NCI-H1417 treated with DMSO at 0.1 percent for 48 hours (cell line): ENCODE measurements around the gene PTK6.
"Not testable (repeated sequence)": the region's sequence is repeated elsewhere in the genome, so short reads cannot be mapped to it uniquely, and the experiment has no call there.

Source experiments
- DNase-seq: peaks from one replicate; lab custom pipeline; 2025; lab: John Stamatoyannopoulos, UW

The PTK6 gene

DNA sequence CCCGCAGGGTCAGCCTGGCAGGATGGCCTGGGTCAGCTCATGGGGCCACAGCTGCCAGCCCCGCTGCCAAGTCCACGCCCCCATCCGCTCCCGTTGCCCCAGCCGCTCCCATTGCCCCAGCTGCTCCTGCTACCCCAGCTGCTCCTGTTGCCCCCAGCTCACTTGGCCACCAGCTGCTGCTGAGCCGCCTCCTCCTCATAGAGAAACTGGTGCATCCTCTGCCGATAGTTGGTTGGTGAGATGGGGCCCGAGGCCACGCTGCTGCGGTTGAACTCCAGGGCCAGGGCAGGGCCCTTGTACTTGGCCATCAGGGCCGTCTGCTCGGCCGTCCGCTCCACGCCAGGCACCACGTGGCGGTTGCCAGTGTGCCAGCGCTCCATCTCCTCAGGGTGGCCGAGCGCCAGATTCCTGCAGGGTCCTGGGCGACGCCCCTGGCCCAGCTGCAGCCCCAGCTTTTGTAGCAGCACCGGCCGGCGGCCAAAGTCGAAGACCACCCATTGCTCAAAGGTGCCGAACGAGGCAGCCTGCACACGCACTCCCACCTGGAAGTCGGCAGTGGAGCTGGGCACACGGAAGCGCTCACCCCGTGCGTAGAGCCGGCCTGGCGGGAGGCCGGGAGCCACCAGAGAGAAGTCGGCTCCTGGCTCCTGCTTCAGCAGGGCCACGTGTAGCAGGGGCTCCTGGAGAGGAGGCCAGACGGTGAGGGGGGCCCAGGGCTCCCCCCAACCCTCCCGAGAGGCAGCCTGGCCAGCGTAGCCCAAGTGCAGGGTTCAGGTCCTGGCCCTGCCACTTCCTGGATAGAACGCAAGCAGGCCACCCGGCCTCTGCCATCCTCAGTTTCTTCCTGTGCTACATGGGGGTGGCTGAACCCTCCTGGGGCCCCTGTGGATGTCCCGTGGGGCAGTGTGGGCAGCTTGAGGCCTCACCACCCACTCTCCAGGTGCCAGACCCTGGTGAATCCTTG, 32.1 kb upstream of the PTK6 start:
- DNase-seq = no peak

DNA sequence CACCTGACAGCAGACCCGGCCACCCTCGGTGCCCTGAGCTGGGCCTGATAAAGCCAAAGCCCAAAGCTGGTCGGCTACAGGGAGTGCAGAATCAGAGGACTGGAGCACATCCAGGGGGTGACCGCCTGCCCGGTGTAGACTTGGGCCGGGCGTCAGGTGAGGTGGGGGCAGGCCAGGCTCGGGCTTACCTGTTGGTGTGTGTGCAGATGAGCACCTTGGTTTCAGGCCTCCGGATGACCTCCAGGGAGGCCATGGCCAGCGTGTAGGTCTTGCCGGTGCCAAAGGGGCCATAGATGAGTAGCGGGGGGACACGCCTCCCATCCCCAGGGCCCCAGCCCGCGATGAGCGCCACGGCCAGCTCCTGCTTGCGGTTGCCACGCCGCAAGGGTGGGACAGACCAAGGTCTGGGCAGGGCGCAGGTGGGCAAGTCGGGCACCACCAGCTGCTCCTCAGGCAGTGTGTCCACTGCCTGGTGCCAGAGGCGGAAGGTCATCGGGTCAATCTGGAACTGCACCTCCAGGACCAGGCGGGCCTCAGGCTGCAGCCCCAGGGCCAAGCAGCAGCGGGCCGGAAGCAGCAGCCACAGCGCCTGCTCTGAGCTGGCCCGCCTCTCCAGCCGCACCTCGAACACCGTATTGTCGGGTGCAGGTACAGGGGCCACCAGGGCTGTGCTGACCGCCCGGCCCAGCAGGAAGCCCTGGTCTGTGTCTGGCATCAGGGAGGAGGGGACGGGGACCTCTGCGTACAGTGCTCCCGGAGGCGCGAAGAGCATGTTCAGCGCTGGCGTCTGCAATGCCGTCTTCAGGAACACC, 31.2 kb upstream of the PTK6 start:
- no peak for DNase-seq

DNA sequence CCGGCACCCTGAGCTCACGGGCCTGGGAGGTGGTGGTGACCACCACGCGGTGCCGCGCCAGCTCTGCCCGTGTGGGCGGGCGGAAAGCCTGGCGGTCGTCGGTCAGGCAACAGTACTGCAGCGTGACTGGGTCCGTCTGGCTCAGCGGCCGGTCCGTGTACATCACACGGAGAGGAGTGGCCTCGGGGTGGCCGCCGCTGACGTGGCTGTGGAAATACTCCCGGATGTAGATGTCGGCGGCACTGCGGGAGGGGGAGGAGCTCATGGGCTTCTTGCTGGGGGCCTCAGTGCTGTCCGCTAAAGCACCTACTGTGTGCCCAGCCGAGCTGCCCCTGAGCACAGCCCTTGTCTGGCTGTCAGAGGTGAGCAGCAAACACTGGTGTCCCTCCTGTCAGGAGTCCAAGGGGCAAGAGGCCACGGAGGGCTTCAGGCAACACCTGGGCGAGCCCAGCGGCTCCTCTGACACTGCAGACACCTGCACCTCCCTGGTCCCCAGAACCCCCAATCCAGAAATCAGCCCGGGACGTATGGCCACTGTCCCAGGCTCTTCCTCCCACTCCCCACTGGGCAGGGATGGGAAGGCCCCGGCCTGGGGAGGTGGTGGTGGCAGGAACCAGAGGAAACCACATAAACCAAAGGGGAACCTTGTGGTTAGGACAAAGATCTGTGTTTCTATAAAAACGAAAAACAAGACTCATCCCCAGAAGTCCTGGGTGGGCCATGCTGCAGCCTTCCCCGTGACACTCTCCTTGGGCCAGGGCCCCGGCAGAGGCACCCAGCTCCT, 30.4 kb upstream of the PTK6 start:
- DNase-seq = no peak

DNA sequence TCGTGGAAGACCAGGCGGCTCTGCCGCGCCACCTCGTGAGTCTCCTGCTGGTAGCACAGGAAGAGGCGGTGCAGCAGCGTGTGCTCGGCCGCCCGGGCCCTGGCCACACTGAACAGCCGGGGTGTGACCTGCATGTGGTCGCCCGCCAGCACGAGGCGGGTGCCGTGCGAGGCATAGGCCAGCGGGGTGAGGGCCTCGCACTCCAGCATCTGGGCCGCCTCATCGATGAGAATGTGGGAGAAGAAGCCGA, 29.9 kb upstream of the PTK6 start:
- DNase-seq = no peak

DNA sequence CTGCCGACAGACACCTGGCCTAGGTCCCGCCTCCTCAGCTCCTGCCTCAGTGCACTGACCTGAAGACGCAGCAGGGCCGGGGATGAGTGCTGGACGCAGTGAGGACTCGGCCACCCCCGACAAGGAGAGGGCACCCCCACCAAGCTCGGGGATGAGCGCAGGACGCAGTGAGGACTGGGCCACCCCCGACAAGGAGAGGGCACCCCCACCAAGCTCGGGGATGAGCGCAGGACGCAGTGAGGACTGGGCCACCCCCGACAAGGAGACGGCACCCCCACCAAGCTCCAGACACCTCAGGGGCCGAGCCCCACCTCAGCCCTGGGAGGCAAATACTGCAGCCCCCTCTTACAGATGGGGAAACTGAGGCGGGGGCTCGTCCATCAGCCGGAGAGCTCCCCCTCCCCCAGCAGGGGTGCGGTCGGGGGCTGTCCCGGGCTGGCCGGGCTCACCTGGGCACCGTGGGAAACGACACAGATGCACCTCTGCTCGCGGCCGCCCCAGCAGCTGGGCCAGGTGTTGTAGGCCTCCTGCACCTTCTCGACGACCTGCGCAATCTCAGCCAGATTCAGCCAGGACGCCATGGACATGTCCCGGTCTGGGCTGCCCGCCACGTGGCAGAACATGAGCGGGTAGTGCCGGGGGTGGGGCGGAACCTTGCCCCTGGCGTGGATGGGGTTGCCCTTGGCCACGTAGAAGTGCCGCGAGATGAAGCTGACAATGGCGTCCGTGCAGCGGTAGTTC, 29.4 kb upstream of the PTK6 start:
- no peak for DNase-seq

DNA sequence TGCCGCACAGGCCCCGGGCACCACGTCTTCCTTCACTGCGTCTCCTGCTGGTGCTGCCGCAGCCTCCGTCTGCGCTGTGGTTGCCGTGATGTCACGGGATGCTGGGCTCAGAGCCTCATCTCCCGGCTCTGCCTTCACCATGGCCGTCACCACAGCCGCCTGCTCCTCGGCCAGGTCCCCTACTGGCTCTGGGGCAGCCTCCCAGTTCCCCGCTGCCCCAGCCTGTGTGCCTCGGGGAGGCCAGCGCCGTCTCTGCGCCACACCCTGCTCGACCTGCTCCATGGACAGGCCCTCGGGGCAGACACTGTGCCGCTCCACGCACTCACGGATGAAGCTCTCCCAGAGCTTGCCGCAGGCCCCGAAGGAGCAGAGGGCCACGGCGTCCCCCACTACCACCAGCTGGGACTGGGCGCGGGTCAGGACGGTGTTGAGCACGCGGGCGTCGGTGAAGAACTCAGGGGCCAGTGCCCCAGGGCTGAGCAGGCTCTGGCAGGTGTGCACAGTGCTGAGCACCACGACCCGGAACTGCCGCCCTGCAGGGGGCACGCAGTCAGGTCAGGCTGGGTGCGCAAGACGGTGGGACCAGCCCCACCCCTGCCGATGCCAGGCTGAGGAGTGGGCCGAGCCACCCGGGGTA, 28.6 kb upstream of the PTK6 start:
- DNase-seq = no peak

DNA sequence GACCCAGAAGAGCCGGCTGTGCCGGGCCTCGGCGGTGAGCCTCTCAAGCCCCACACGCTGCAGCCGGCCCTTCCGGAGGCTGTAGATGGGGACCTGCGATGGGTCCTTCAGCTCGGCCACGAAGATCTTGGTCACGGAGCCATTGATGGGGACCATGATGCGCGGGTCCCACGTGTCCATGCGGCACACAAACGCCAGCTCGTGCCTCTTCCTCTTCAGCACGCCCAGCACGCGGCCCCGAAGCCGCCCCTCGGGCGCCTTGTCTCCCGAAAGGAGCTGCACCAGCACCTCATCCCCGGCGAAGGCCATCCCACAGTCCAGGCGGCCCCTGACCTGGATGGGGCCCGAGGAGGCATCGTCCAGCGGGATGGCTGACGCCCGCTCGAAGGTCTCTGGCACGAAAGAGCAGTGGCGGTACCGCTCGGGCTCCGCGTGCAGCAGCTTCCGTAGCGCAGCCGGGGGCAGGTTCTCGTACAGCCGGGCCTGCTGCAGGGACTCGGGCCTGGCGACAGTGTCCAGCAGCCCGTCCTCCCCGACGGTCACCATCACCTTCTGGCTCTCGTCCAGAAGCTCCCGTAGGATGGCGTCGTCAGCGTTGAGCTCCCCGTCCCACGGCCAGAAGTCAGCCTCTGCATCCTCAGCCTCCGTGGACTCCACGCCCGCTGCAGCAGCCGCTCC, 28.0 kb upstream of the PTK6 start:
- DNase-seq = no peak

DNA sequence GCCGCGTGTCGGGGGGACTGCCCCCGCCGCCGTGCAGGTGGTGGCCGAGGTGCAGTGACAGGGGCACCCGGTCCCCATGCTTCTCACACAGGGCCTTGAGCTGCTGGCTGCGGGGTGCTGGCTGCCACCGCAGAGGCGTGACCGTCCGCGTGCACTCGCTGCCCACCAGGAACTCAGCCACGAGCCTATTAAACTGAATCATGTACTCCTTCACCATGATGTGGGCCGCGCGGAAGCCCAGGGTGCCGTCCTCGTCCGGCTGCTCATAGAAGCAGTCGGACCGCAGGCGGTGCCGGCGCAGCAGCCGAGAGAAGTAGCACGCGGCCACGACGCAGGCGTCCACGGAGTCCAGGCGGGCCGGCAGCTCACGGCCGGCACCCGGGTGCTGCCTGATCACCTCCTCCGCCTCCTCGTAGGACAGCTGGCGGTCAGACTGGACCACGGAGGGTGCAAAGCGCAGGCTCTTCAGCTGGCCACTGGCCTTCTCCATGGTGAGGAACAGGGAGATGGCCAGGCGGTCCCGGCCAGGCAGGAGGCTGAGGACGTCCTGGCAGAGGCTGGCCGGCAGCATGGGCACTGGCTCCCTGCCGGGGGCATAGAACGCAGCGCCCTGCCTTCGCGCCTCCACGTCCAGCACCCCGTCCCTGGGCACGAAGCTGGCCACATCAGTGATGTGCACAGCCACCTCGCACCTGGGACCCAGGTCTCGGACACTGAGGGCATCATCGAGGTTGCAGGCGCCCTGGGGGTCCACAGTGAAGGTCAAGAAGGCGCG, 27.0 kb upstream of the PTK6 start:
- no peak for DNase-seq

DNA sequence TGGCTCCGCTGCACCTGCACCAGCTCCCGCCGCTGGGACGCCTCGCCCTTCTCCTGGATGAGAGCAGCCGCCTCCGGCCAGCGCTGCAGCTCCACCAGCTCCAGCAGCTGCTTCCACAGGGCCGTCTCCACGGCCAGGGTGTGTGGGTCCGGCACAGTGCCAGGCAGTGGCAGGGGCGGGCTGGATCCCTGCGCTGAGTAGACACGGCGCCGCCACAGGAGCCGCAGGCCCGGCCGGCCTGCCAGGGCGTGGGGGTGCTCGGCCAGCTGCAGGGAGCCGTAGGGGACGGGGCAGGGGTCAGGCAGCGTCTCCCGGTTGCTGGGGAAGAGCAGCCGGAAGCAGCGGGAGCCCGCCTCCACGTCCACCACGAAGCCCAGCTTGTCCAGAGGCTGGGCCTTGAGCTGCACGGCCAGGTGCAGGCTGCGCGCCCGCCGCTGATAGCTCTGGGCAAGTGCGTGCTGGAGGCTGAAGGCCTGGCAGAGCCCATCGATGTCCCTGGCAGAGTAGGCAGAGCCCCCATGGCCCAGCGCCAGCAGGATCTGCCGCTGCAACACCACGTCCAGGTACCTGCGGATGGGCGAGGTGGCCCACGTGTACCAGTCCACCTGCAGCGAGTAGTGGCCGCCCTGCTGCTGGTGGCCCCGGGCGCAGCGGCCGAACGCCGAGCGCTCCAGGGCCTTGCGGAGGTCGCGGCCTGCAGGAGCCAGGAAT, 26.2 kb upstream of the PTK6 start:
- no peak for DNase-seq

DNA sequence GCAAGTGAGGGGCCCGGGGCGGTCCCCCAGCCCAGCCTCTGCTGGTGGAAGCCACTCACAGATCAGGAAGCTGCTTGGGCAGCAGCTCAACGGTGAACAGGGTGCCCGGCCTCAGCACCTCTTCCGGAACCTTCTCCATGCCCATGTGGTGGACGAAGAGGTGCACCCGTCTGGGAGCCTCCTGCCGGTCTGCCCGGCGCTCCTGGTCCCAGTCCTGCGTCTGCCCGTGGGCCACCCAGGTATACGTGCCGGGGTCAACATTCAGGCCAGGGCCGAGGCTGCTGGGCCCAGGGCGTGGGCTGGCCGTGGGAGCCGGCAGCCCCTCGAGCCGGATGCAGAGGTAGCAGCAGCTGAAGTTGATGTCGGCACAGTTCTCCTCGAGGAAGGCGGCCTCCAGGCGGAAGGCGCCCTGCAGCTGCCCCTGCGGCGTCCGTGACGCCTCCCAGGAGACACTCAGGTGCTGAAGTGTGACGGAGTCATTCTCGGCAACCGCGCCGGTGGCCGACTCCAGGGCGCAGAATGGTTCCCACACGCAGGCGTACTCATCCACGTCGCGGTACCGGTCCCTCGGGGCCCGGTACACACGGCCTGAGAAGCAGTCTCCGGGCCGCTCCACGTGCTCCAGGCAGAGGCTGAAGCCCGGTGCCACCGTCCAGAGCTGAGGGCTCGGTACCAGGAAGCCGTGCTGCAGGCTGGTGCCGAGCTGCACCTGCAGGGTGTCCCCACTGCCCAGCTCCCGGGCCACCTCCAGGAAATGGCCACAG, 25.5 kb upstream of the PTK6 start:
- DNase-seq = no peak

DNA sequence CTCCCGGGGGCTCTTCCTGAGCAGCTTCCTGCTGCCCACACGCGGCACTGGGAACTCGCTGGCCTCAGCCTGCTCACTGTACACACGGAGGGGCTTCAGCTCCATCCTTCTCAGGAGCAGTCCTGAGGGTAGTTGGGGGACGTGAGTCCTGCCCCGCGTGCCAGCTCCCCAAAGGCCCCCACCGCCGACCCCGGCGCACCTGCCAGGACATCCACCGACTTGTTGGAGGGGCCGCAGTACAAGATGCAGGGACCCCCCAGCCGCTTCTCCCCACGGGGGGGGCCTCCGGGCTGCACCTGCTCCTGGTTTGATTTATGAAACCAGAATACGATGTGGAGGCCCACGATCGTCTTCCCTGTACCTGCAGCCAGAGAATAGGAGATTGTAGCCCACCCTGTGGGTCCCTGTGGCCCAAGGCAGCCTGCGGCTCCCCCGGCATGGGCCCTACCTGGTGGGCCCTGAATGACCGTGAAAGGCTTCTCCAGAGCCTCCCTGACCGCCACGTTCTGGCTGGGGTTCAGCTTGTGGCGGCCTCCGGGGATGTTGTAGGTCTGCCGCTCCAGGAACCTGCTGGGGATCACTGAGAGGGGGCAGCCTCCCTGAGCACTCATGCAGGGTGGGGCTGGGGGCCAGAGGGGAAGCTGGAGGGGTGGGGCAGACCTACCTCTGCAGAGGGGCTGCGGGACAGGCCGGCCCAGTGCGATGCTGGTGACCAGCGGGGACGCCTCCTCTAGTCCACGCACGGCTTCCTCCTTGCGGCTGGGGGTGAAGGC, 24.6 kb upstream of the PTK6 start:
- DNase-seq = no peak

DNA sequence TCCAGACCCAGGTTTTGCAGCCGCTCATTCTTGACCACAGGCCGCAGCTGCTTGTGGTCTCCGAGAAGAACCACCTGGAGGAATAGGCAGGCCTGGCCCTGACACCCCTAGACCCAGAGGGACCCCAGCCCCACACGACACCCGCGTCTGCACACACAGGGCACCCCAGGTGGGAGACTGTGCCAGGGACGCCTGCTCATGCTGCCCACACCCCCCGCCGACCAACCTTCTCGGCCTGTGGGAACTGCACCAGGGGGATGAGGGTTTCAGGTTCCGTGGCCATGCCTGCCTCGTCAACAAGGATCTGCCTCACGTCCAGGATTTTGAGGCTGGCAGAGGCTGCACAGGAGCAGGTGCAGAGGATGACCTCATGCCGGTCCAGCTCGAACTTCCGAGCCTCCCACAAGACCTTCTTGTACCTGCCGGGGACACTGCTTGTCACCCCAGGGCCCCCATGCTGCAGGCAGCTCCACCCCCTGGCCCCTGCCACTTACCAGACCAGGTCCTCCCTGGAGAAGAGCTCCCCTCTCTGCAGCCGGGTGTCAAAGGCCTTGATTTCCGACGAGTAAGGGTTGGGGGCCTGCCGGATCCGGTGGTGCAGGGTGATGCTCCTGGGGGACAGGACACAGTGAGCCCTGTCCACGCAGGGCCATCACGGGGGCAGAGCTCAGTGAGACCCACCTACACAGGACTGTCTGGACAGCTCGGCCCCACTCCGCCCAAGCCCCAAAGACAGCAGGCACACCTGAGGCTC, 23.9 kb upstream of the PTK6 start:
- DNase-seq = no peak

DNA sequence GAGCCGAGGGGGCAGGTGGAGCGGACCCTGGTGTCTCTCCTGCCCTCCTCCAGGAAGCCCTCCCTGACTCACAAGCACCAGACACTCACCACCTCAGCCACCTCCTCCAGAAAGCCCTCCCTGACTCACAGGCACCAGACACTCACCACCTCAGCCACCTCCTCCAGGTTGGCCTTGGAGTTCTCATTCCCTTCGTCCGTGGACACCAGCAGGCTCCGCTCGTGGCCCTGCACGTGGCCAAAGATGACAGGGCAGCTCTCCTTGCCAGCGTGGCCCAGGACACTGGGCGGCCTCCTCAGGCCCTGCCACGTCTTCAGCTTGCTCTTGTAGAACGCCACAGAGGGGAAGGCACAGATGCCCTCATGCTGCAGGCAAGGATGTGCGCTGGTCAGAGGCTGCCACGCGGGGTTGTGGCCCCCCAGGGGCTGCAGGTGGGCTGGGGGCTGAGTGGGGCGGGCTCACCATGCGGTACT, 23.2 kb upstream of the PTK6 start:
- no peak for DNase-seq

DNA sequence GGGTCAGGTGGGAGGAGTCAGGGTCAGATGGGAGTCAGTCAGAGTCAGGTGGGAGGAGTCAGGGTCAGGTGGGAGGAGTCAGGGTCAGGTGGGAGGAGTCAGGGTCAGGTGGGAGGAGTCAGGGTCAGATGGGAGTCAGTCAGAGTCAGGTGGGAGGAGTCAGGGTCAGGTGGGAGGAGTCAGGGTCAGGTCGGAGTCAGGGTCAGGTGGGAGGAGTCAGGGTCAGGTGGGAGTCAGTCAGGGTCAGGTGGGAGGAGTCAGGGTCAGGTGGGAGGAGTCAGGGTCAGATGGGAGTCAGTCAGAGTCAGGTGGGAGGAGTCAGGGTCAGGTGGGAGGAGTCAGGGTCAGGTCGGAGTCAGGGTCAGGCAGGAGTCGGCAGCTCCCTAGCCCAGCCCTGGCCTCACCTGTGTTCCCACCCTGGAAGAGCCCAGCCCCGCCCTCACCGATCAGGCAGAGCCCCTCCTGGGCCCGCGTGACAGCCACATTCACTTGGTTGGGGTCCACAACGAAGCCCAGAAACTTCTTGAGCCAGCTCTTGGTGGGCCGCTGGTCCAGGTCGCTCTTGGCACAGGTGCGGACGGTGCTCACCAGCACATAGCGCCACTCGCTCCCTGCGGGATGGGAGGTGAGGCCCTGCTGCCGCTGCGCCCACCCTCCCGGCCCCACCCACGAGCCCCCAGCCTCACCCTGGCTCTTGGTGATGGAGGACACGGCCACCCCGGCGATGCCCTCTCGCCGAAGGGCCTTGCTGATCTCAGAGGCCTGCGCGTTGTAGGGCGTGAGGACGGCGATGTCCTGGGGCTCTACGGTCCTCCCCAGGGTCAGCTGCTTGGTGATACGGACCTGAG, 22.5 kb upstream of the PTK6 start:
- not testable (repeated sequence) for DNase-seq

DNA sequence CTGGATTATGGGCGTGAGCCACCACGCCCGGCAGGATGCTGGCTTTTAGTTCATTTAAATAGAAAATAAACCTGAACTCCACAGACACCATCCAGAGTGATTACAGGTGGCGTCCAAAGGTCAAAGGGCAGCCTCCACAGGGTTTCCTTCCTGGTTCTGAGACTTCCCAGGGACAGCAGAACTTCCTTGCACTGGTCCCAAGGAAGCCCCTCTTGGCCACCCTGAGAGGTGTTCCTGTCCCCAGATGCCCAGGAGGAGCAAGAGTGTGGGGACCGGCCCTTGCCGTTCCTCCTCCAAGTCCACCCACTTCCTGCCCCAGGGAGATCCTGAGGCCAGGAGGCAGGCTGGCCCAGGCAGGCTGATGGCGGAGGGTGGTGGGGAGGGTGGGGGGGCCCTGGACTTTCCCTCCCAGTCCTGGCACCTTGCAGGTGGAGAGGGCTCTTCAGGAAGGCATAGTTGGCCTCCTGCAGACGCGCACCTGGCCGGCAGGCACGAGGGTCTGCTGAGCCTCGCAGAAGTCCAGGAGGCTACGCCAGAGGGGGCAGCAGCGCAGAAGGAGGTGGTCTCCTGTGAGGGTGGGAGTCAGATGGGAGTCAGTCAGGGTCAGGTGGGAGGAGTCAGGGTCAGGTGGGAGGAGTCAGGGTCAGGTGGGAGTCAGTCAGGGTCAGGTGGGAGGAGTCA, 21.8 kb upstream of the PTK6 start:
- no peak for DNase-seq
